ENCODE measurements around the gene GRB14. TPM values are rescaled to one million over a fixed set of nuclear protein-coding genes. Genes with fewer than 3 reads are reported as not detected.
"Not testable (repeated sequence)": the region's sequence is repeated elsewhere in the genome, so short reads cannot be mapped to it uniquely, and the experiment has no call there.

Gene GRB14
- total RNA-seq, 3 donors from 2014 or later, result 0.27 TPM; not detected in 2

DNA sequence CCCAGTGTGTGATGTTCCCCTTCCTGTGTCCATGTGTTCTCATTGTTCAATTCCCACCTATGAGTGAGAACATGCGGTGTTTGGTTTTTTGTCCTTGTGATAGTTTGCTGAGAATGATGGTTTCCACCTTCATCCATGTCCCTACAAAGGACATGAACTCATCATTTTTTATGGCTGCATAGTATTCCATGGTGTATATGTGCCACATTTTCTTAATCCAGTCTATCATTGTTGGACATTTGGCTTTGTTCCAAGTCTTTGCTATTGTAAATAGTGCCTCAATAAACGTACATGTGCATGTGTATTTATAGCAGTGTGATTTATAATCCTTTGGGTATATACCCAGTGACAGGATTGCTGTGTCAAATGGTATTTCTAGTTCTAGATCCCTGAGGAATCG is 7.0 kb upstream of the GRB14 start:
- not testable (repeated sequence) for H3K4me1 Mint-ChIP-seq (ENCODE audit: low read depth); DNase-seq; ATAC-seq; H3K27me3 Mint-ChIP-seq (ENCODE audit: low read depth); H3K9me3 Mint-ChIP-seq; H3K36me3 Mint-ChIP-seq (ENCODE audit: insufficient read depth); H3K4me3 Mint-ChIP-seq

DNA sequence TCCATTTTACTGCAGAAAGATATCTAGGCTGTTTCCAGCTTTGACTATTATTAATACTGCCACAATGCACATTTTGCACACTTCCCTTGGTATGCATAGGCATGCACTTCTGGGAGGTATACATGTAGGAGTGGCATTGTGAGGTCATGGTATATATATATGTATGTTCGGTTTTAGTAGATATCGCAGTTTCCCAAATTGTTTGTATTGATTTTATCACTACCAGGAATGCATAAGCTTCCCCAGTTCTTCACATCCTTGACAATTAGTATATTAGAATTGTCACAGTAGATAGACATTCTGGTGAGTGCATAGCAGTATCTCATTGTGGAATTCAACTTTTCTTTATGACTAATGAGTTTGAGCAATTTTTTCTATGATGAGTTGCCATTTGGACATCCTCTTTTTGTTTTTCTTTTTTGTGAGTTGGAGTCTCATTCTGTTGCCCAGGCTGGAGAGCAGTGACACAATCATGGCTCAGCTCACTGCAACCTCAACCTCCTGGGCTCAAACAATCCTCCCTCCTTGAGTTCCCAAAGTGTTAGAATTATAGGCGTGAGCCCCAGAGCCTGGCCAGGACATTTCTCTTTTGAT is 4.2 kb upstream of the GRB14 start:
- Mint-ChIP-seq H3K36me3 (ENCODE audit: insufficient read depth) (no peaks in the 10 kb centered on the region), H3K27me3 (ENCODE audit: low read depth) (peaks cover 7% of the 10 kb centered on the region), H3K9me3 (no peaks in the 10 kb centered on the region)

DNA sequence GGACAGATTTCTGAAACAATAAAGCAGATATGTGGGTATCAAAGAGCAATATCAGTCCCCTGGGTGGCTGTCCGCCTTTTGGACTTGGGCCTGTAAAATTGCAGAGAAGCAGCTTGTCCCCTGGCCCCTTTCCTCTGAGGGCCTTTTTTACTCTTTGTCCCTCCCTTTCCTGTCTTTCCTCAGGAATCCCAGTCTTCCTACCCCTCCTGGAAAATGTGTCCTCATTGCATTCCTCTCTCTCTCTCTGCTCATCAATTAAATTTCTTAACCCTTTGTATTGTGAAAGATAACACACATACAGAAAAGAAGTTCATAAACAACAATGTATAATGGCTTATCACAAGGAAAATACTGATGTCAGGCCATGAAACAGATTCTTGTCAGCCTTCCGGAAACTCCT is 3.0 kb upstream of the GRB14 start:
- ATAC-seq (no peak), DNase-seq (no peak)
- Mint-ChIP-seq H3K4me1 (ENCODE audit: low read depth) (peaks cover 3% of the 10 kb centered on the region), H3K36me3 (ENCODE audit: insufficient read depth) (no peaks in the 10 kb centered on the region), H3K4me3 (no peak overlapping the region), H3K27me3 (ENCODE audit: low read depth) (peaks cover 10% of the 10 kb centered on the region), H3K9me3 (no peaks in the 10 kb centered on the region)

More for the DNA sequence above, 4.2 kb upstream of the GRB14 start:
- Mint-ChIP-seq H3K4me3 (no peak overlapping the region), H3K4me1 (ENCODE audit: low read depth) (peaks cover 3% of the 10 kb centered on the region)
- no peak for DNase-seq
- ATAC-seq, result no peak

DNA sequence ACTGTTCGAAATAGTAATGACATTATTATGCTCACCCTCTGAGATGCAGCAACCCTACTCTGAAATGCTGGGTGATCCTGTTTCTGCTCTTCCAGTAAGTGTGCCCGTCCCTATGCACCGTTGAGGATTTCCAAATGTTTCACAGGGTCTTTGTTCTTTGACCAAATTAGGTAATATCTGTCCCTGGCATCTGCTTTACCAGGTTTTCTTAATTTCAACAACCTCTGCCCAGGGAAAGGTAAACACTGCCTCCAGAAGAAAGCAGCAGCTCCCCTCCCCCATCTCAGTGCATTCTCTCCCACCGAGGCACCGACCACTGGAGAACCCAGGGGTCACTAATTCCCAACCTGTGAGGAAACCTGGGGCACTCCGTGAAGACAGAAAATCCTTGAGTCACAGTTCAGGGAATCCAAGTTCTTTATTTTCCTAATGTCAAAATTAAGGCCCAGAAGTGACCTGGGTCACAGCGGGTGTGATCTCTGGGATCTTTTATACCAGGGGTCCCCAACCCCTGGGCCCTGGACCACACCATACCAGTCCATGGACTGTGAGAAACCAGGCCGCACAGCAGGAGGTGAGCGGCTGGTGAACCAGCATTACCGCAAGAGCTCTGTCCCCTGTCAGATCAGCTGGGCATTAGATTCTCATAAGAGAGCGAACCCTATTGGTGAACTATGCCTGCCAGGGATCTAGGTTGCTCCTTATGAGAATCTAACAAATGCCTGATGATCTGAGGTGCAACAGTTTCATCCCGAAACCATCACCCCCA is 1.2 kb upstream of the GRB14 start:
- Mint-ChIP-seq H3K27me3 (ENCODE audit: low read depth) (peaks cover 22% of the 10 kb centered on the region), H3K36me3 (ENCODE audit: insufficient read depth) (no peaks in the 10 kb centered on the region), H3K4me1 (ENCODE audit: low read depth) (peaks cover 3% of the 10 kb centered on the region), H3K9me3 (no peaks in the 10 kb centered on the region), H3K4me3 (no peak overlapping the region)
- ATAC-seq (no peak), DNase-seq (no peak)

DNA sequence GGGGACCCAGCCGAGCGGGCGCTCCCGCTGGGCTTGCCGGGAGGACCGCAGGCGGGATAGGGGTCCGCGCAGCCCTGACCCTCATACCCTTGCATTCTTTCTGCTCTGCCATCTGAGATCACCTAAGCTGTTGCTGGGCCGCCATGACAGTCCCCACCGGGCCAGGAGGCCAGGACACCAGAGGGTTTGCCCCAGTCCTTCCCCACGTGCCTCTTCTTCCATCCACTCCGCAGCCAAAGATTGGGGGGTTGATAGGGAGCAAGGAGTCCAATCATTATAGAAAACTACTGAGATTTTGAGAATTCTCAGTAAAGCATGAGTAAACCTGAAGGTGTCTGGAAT is 453 bp upstream of the GRB14 start:
- ATAC-seq (peak in 1 of 2 donors; percentile 27), DNase-seq (no peak)
- no peaks in the 10 kb centered on the region for H3K36me3 Mint-ChIP-seq (ENCODE audit: insufficient read depth)
- H3K27me3 Mint-ChIP-seq (ENCODE audit: low read depth), result peaks cover 22% of the 10 kb centered on the region
- peaks cover 3% of the 10 kb centered on the region for H3K4me1 Mint-ChIP-seq (ENCODE audit: low read depth)
- no peaks in the 10 kb centered on the region for H3K9me3 Mint-ChIP-seq
- H3K4me3 Mint-ChIP-seq, result peak overlapping the region; percentile 40

DNA sequence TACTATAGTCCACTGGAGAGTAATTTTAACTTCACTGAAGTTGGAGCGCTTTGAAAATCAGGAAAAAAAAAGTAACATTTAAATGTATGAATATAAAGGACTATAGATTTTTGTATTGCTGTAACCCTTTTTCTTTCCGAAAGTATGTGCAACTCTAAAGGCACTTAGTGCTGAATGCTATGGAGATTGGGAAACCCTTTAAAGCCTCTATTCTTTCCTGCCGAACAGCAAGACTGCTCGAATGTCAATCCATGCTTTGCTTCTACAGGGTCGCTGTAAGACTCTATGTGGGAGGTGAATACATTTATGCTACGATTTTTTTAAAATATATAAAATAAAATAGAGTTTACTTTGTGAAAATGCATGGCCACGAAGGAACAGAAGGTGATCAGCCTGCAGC is 825 bp downstream of the GRB14 start:
- Mint-ChIP-seq H3K27me3 (ENCODE audit: low read depth) (peaks cover 22% of the 10 kb centered on the region), H3K9me3 (no peaks in the 10 kb centered on the region), H3K4me3 (no peak overlapping the region), H3K36me3 (ENCODE audit: insufficient read depth) (no peaks in the 10 kb centered on the region), H3K4me1 (ENCODE audit: low read depth) (peaks cover 3% of the 10 kb centered on the region)
- DNase-seq (no peak), ATAC-seq (no peak)

DNA sequence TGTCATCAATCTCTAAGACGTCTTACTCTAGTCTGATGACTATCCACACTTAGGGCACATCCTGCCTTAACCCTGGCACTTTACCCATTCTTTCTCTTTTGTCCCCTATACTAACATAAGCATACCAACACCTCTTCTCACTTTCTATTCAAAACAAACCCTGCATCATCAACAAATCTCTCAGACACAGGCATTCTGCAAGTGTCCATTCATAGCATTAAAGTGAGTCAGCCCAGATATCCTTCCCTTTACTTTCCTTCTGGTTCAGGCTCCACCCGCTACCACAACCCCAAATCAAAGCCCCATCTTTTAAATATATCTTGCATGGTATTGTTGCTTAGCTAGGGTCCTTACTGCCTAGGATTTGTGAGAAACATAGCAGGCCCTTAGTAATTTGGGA is 3.8 kb downstream of the GRB14 start:
- Mint-ChIP-seq H3K4me3 (no peak overlapping the region), H3K9me3 (no peaks in the 10 kb centered on the region), H3K27me3 (ENCODE audit: low read depth) (peaks cover 18% of the 10 kb centered on the region), H3K4me1 (ENCODE audit: low read depth) (peaks cover 3% of the 10 kb centered on the region), H3K36me3 (ENCODE audit: insufficient read depth) (no peaks in the 10 kb centered on the region)
- no peak for ATAC-seq
- no peak for DNase-seq

DNA sequence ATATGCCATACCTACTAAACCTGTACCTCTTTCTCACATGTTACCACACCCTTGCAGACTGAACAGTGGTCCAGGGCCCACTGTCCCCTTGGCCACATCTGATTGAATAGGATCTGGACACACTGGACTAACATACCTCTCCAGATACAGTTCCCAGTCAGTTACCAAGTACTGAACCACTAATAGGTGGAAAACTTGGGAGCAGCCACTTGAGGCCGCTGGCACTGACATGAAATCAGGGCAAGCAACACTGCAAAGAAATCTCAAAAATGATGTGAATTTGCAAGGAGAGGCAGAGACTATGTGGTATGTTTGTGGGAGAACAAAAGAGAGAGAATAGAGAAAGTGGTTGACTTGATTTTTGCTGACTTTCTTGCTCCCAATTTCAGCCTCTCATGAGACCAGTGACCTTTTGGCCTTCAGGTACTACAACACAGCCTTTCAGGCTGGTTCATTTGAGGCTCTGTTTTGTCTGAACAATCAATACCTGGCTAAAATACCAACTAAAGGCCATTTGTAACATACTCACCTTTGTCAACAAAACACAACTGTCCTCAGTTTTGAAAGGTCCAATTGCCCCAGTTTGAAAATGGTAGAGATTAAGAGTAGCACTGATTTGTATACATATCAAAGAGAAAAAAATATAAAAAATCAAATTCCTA is 7.8 kb downstream of the GRB14 start:
- no peak overlapping the region for H3K4me3 Mint-ChIP-seq
- no peak for DNase-seq
- peaks cover 3% of the 10 kb centered on the region for H3K27me3 Mint-ChIP-seq (ENCODE audit: low read depth)
- no peaks in the 10 kb centered on the region for H3K4me1 Mint-ChIP-seq (ENCODE audit: low read depth)
- no peaks in the 10 kb centered on the region for H3K36me3 Mint-ChIP-seq (ENCODE audit: insufficient read depth)
- ATAC-seq, result no peak
- H3K9me3 Mint-ChIP-seq, result no peaks in the 10 kb centered on the region

DNA sequence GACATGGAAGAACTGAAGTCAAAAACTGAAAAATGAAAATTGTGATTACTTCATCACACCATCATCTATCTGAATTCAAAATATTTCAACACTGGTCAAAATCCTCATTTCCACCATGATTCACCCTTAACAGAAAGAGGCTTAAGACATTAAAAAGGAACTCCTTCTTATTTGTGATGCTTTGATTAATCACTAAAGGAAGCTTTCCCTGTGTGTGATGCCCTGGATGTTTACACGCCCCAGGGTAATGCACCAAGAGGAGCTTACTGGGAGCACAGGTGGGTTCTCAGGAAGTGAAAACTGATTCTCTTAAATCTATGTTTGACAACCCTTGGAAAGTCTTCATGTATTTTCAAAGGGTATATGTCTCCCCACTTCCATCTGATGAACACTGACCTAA is 11.5 kb downstream of the GRB14 start:
- Mint-ChIP-seq H3K4me1 (ENCODE audit: low read depth) (no peaks in the 10 kb centered on the region), H3K27me3 (ENCODE audit: low read depth) (no peaks in the 10 kb centered on the region), H3K9me3 (peaks cover 4% of the 10 kb centered on the region), H3K4me3 (no peak overlapping the region), H3K36me3 (ENCODE audit: insufficient read depth) (no peaks in the 10 kb centered on the region)
- no peak for ATAC-seq
- no peak for DNase-seq

DNA sequence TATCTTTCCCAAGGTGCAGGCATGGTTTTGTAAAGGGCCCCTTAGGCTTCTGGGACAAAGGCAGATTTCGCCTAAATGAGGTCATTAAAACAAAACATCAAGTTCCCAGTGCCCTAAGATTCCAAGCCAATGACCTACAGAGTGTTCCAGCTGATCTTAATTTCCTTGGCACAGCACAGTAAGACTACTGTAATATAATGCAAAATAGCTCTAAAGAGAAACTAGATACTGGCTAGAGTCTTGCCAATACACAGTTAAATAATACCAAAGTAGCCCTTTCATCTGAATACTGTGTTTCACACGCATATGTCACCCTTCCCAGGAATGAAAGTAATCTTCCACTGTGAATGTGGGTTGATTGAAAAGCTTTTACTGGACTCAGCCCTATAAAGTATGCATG is 14.7 kb downstream of the GRB14 start:
- Mint-ChIP-seq H3K36me3 (ENCODE audit: insufficient read depth) (no peaks in the 10 kb centered on the region), H3K4me1 (ENCODE audit: low read depth) (no peaks in the 10 kb centered on the region), H3K27me3 (ENCODE audit: low read depth) (no peaks in the 10 kb centered on the region), H3K4me3 (no peak overlapping the region), H3K9me3 (peaks cover 8% of the 10 kb centered on the region)
- no peak for ATAC-seq
- no peak for DNase-seq

DNA sequence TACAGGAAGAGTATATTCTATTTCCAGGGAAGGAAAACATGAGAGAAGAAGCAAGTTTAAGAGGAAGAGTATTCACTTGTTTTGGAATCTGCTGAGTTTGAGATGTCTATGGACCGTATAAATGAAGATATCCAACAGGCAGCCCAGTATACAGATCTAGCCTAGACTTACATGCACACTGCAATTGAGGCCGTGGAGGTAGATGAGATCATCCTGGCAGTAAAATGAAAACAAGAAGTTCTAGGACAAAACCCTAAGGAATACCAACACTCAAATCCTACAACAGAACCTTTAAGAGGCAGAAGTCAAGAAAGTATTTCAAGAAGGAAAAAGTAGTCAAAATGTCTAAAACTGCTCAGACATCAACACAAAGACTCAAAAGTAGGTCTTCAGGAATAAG is 16.0 kb downstream of the GRB14 start:
- ATAC-seq (no peak), DNase-seq (no peak)
- no peak overlapping the region for H3K4me3 Mint-ChIP-seq
- no peaks in the 10 kb centered on the region for H3K4me1 Mint-ChIP-seq (ENCODE audit: low read depth)
- H3K9me3 Mint-ChIP-seq, result peaks cover 8% of the 10 kb centered on the region
- H3K36me3 Mint-ChIP-seq (ENCODE audit: insufficient read depth), result no peaks in the 10 kb centered on the region
- H3K27me3 Mint-ChIP-seq (ENCODE audit: low read depth), result no peaks in the 10 kb centered on the region

DNA sequence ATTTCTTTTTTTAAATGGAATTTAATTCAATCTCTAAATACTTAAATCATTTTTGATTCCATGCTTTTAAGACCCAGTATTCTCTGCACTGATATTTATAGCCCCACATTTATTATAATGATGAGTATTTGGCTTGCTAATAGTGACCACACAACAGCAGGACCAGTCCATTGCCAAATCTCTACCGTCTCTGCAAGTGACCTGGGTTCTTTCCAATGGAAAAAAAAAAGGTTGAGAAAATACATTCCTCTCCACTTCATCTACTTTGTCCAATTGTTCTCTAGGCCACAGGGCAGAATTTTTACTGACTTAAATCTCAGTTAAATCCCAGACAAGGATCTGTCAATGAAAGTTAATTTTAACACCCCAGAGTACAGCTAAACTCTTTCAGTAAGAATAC is 20.5 kb downstream of the GRB14 start:
- Mint-ChIP-seq H3K36me3 (ENCODE audit: insufficient read depth) (no peaks in the 10 kb centered on the region), H3K9me3 (peaks cover 8% of the 10 kb centered on the region), H3K4me3 (no peak overlapping the region), H3K27me3 (ENCODE audit: low read depth) (no peaks in the 10 kb centered on the region), H3K4me1 (ENCODE audit: low read depth) (no peaks in the 10 kb centered on the region)
- ATAC-seq, result no peak
- no peak for DNase-seq

DNA sequence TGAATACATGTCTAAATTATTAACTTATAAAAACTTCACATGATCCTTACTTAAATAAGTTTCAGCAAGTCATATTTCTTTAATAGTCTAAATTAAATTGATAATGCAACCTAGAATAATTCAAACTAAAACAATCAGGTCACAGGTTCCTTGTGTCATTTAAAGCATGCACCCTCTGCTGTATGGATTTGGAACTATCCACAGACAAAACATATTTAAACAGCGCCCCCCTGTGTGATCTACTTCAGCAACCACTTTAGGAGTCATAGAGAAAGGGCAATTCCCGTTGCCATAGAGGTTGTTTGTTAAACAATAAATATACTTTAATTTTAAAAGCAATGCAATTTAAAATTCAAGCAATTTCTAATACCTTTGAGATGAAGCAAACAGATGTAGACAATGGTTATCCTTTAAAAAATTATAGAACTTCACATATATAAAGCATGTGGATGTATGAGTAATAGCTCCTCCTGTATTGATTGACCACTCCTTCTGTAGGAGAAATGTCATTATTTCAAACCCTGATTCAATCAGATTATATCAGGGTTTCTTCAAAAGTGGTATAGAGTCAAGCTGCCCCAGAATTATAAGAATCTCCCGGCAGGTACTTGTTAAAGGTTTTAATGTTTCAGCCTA is 21.2 kb downstream of the GRB14 start:
- Mint-ChIP-seq H3K27me3 (ENCODE audit: low read depth) (no peaks in the 10 kb centered on the region), H3K36me3 (ENCODE audit: insufficient read depth) (no peaks in the 10 kb centered on the region), H3K4me1 (ENCODE audit: low read depth) (no peaks in the 10 kb centered on the region), H3K9me3 (peaks cover 7% of the 10 kb centered on the region), H3K4me3 (no peak overlapping the region)
- ATAC-seq, result no peak
- DNase-seq, result no peak

DNA sequence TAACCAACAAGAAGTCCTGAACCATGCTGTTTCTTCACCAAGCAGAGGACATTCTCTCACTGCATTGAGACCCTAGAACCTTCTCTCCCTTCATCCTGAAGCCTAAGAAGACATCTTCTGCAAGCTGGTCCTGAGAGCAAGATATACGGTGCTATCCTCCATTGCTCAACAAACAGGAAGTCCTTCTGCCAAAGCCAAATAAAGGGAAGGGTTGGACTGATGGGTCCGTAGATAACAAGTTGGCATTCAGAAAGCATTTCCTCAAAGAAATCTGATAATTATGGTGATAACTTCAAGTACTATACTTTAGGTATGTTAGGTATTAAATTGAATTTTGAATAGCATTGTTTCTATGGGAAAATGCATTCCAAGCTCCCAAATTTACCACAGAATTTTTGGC is 23.3 kb downstream of the GRB14 start:
- Mint-ChIP-seq H3K4me3 (no peak overlapping the region), H3K27me3 (ENCODE audit: low read depth) (no peaks in the 10 kb centered on the region), H3K4me1 (ENCODE audit: low read depth) (no peaks in the 10 kb centered on the region), H3K36me3 (ENCODE audit: insufficient read depth) (no peaks in the 10 kb centered on the region), H3K9me3 (no peaks in the 10 kb centered on the region)
- no peak for ATAC-seq
- no peak for DNase-seq

DNA sequence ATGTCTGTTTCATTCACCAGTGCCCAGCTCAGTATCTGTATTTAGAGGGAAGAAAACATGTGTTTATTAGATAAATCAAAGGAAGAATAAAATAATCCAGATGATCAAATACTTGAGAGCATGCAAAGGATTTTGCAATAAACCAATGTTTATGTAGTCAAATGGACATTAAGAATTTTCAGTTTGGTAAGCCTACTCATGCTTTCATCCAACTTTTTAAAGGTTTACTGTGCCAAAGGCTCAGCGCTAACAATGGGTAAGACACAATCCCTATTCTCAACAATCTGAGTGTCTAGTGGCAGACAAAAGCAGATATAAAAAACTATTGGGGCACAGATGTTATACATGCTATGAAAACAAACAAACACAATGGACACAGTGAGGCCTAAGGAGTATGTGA is 26.3 kb downstream of the GRB14 start:
- Mint-ChIP-seq H3K9me3 (peaks cover 5% of the 10 kb centered on the region), H3K27me3 (ENCODE audit: low read depth) (no peaks in the 10 kb centered on the region), H3K4me3 (no peak overlapping the region), H3K36me3 (ENCODE audit: insufficient read depth) (no peaks in the 10 kb centered on the region), H3K4me1 (ENCODE audit: low read depth) (no peaks in the 10 kb centered on the region)
- ATAC-seq (no peak), DNase-seq (no peak)
